ENCODE data around the gene SRBD1.

SRBD1 gene

DNA sequence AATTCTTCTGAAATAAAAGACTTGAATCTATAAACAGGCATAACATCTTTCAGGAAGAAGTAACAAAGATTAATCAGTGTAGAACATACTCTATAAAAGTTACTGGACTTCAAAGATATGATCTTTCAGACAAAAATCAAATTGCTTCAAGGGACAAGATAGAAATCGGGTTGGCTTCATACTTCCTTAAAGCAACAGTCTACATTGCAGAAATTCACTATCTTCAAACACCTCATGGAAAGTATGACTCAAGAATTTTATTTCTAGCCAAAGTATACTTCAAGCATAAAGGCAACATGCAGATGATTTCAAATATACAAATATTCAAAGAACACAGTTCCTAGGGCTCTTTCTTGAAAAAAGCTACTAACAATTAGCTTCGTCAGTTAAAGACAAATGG, 240.7 kb downstream of the SRBD1 start:
- DNase-seq (ENCODE audit: low read depth in 2 of 2): no peak

DNA sequence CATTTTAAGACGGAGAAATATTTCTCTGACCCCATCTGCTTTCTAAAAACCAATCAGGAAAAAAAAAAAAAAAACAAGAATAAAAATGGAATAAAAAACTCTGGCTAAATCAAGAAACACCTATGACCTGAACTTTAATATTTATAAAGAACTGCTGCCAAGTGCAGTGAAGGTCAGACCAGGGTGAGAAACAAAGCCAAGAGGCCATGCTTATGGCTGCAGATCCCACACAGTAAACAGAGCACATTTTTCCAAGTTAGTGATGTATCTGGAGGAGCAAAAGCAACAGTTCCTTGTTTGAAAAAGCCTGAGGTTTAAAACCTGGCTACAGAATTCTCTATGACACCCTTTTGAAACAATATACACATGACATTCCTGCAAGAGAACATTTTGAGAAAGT, 242.3 kb downstream of the SRBD1 start:
- DNase-seq (ENCODE audit: low read depth in 2 of 2): no peak

DNA sequence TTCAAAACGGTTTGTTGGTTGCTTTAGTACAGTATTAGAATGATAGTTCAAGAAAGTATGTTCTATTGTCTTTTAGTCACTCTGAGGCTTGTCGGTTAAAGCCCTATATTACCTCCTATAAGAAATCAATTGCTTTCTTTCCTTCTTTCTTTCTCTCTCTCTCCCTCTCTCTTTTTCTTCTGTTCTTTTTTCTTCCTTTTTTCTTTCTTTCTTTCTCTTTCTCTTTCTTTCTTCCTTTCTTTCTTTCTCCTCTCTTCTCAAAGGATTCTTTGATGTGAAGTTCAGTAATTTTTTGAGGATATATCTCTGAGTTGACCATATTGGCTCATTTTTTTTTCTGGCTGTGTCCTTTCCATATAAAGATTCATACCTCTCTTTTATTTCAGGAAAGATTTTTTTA, 249.4 kb downstream of the SRBD1 start:
- DNase-seq (ENCODE audit: low read depth in 2 of 2): no peak

DNA sequence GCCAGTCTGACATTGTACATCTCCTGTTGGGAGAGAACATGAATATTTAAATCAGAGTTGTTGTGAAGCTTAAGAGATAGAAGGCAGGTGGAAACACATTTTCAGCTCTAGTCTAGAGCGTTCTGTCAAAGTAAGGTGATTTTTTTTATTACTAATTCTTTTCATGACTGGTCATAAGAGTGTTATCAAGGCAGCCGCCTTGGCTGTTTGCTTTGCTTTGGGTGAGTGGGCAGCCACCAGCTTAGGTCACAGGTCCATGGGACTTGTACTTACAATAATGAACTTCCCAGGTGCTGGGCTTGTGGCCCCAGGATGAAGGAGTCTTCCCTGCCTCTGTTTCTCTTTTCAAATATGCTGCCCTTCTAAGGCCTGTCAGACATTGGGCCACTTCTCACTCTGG, 256.3 kb downstream of the SRBD1 start:
- no peak for DNase-seq (ENCODE audit: low read depth in 2 of 2)

DNA sequence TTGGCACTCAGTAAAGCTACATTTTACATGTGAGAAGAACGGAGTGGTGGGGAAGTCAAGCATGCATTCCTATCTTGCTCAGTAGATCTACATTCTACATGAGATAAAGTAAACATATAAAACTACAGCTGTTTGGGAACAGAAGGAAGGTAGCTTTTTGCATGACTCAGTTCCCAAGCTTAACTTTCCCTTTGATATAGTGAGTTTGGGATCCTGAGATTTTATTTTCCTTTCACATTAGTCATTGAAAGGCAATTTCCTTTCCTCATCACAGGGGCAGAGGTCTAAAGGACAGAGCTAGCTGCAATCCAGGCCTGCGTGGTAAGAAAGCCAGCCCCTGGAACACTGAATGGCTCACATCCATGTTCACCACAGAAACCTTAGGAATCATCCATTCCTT, 257.2 kb downstream of the SRBD1 start:
- DNase-seq (ENCODE audit: low read depth in 2 of 2): no peak

DNA sequence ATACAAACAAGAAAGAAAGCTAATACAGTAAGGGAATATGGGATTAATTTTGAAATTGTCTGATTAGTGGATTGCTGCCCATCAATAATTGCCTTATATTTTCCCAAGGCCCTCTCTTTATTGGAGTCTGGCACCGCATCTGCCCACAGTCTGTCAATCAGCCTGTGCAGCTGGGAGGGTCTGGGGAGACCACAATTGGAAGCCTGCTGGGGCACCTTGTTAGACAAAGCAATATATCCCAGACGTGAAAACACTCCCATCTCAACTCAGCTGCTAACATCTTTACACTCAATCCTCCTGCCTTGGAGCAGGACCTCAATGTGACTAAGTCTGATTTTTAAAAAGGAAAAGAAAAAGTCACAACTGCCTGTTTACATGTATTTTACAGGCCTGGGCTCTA, 258.6 kb downstream of the SRBD1 start:
- DNase-seq (ENCODE audit: low read depth in 2 of 2): no peak

DNA sequence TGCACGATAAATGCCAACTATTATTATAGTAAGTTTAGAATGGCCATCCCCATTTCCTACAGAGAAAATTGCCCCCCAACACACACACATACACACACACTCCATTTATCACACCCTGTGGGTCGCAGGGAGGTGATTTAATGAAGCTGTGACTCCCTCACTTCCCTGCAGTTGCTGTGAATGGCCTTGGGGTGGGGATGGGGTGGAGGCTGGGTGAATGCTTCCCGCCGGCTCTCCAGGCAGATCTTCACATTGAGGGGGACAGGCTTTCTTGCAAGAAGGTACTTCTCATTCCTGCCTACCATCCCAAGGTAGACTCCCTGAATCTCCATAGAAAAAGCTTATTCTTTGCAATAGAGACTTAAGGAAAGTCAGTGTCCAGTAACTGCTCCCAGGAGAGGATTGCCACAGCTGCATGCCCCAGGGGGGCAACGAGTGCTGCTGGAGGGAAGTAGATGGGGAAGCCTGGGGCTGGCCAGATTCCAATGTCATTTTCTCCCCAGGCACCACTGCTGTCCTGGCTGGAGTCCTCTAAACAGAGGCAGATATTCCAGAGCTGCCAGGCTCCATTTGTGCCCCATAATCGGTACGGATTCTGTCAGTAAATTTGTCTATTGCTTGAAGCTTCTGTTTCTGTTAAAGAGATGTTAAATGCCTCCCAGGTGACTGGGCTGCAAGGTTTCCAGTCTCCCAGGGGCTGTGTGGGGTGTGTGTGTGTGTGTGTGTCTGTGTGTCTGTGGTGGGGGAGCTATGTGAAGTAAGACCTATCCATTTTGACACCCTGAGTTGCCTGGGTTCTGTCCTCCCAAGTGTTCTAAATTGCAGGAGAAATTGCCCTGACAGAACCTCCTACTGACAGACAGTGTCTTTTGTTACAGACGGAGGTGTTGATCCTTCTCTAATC, 265.5 kb downstream of the SRBD1 start:
- no peak for DNase-seq (ENCODE audit: low read depth in 2 of 2)

DNA sequence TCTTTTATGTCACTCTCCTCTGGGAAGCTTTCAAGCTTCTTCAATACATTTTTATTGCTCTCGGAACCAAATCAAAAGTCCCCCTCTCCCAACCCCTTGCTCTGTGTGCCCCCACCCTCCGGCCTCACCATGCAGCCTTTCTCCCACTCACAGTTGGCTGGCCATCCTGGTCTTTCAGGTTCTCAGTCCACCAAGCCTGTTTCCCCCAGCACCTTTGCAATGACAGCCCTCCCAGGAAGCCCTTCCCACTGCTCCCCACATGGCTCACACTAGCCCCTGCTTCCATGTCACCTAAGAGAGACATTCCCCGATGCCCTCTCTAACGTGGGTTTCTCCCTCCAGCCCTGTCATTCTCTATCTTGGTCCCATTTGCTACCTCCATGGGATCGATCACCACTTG, 266.6 kb downstream of the SRBD1 start:
- no peak for DNase-seq (ENCODE audit: low read depth in 2 of 2)

DNA sequence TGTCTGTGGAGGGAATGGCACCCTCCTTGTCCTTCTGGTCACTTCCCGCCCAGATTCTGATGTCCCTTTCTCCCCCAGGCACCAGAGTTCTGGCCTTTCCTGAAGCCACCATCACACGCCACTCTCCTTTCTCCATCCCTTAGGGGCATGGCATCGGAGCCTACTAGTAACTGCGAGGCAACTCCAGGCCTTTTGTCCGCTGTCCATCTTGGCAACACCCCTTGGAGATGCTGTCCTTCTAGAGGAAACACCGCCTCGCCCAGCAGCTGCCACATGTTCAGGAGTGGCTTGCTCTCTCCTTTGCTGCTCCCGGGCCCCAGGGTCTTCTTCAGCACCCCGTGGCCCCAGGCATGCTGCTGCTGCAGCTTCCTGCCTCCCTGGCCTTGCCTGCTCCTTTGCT, 267.0 kb downstream of the SRBD1 start:
- DNase-seq (ENCODE audit: low read depth in 2 of 2): no peak

DNA sequence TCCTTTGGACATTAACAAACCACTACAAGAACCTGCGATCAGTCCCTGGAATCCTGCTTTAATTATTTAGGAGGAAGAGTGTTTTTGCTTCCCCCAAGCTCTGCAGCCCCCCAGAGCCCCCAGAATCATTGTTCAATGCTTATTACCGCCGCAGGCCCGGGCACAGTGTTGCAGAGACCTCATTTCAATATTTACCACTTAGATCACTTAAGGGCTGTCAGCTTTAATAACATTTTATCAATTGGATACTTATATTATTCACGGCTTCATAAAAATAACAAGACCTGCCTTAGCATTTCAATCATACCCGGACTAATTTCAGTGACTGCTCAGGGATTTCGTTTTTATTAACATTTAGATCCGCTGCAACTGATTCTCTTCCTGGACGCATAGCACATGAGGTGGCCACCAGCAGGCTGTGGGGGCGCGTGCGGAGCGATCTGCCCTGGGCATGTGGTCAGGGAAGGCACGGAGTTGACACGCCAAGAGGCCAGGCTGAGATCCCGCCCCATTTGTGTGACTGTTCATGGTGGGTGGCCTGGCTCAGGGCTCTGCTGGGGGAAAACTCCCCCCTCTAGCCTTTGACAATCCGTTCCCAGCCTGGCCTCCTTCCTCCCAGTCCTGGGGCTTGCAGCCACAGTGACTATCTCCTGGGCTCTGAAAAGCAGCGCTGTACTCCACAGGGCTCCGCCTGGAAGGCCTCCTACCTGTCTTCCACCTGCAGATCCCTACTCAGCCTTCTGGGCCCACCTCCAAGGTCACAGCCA, 267.6 kb downstream of the SRBD1 start:
- no peak for DNase-seq (ENCODE audit: low read depth in 2 of 2)

DNA sequence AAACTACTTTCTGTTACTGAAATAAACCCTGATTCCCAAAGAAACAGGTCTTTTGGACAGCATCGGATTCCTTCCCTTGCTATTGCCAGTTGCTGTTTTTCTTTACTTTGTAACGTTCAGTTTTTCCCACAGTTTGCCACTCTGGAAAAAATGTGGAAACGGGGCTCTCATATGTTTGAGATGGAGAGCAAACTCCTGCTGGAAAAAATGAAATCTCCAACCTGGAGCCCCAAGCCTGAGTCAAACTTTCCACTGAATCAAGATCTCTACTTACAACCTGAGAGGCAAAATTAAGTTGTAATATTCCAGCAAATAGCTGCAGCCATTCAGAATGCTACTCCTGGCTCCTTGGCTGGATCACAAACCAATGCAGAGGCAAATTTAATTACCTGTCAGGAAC, 270.7 kb downstream of the SRBD1 start:
- no peak for DNase-seq (ENCODE audit: low read depth in 2 of 2)

DNA sequence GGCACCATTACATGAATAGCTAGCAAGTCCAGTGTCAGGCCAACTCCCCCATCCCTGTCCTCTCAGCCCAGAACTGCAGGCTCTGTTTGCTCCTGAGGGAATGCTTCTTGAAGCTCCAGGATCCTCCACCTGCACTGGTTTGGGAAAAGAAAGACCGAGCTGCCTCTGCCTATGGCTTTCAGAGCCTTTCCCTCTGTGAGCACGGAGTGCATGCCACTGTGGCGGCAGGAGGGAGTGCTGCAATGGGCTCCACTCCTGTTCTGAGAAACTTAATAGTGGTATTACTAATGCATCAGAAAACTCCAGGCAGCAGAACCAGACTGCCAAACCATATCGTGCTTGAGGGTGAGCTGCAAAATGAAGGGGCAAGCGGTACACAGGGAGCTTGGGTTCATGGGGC, 271.8 kb downstream of the SRBD1 start:
- no peak for DNase-seq (ENCODE audit: low read depth in 2 of 2)

Measured in stimulated activated CD8-positive, alpha-beta memory T cell treated with anti-CD3 and anti-CD28 coated beads, Interleukin-7, amount 100 ng/mL, for 4 hours (primary cell).